Measurements from ENCODE around the gene CACNA2D3.
"Not testable (repeated sequence)": the region's sequence is repeated elsewhere in the genome, so short reads cannot be mapped to it uniquely, and the experiment has no call there.

The CACNA2D3 gene

DNA sequence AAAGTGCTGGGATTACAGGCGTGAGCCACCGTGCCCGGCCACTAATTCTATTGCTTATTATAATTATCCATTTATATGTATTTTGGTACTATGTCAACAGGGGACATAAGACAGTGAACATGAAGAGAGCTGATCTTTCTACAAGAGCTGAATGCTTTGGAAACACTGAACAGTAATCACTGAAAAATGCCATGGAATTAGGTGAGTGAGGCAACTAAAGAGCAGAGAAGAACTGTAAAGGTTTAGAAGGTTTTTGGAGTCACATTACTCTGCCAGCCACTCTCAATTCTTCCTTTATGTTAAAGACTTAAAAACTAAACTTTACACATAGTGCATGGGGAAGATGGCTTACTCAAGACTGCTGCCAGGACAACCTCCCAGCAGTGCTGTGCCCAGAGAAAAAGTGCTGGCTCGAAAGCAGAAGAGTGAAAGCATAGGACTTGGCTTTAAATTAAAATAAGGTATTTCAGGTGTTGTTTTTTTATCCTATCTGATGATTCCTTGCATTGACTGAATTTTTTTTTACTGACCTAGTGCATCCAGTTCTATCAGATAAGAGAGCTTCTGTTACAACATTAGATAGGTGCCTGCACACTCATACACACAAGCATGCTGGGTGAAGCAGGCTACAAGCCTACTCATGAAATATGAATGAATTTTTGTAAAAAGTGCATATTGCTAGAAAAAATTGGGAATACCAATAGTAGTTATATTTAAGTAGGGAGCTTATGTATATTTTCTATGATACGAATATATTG lies 28.7 kb upstream of the CACNA2D3 start:
- no peak for DNase-seq (ENCODE audit: low read depth, low spot score)
- no peak for TF ChIP-seq FOXP2 (optimal IDR thresholded peaks at IDR 0.05; ENCODE audit: control extremely low read depth, extremely low read length, insufficient read depth)
- TF ChIP-seq EZH2 (IDR thresholded peaks at IDR 0.05) = no peak
- no peak for TF ChIP-seq POLR2AphosphoS5 (IDR thresholded peaks at IDR 0.05; ENCODE audit: borderline replicate concordance, low read depth, low read length)
- H3K27ac ChIP-seq = no peak overlapping the region
- no peak overlapping the region for H3K4me3 ChIP-seq
- H3K36me3 ChIP-seq (ENCODE audit: insufficient read depth, low read length) = no peaks in the 10 kb centered on the region
- H3K9ac ChIP-seq (ENCODE audit: insufficient read length) = no peak overlapping the region
- H3K9me3 ChIP-seq (ENCODE audit: low read depth, low read length) = no peaks in the 10 kb centered on the region

DNA sequence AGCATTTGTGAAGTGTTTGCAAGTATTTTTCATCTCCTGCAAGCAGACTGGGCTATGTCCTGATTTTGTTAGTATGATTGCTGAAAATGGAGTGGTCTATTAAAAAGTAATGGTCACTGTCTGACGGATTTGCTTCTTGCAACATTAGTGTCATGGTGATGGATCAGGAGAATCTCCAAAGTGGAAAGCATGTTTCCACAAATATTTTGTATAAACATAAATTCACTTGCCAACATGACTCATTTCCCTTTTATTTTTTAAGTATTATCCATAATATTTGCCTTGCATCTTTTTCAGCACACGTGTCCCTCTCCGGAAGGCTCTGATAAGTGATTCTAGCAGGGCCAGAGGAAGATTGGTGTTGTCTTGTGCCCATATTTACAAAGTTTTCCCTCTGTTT lies 27.4 kb upstream of the CACNA2D3 start:
- H3K9ac ChIP-seq (ENCODE audit: insufficient read length) = no peak overlapping the region
- DNase-seq (ENCODE audit: low read depth, low spot score) = no peak
- H3K36me3 ChIP-seq (ENCODE audit: insufficient read depth, low read length) = no peaks in the 10 kb centered on the region
- H3K9me3 ChIP-seq (ENCODE audit: low read depth, low read length) = no peaks in the 10 kb centered on the region
- TF ChIP-seq POLR2AphosphoS5 (IDR thresholded peaks at IDR 0.05; ENCODE audit: borderline replicate concordance, low read depth, low read length) = no peak
- TF ChIP-seq FOXP2 (optimal IDR thresholded peaks at IDR 0.05; ENCODE audit: control extremely low read depth, extremely low read length, insufficient read depth) = no peak
- no peak for TF ChIP-seq EZH2 (IDR thresholded peaks at IDR 0.05)
- no peak overlapping the region for H3K27ac ChIP-seq
- H3K4me3 ChIP-seq = no peak overlapping the region

DNA sequence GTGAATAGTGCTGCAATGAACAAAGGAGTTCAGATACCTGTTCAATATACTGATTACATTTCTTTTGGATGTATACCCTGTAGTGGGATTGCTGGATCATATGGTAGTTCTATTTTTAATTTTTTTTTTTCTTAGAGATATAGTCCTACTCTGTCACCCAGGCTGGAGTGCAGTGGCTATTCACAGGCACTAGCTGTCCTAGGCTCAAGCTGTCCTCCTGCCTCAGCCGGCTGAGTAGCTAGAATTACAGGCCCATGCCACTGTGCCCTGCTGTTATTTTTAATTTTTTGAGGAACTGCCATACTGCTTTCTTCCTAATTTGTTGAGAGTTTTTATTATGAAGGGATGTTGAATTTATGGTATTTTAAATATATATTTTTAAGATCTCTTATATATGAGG lies 23.0 kb upstream of the CACNA2D3 start:
- TF ChIP-seq FOXP2 (optimal IDR thresholded peaks at IDR 0.05; ENCODE audit: control extremely low read depth, extremely low read length, insufficient read depth) (no peak), POLR2AphosphoS5 (IDR thresholded peaks at IDR 0.05; ENCODE audit: borderline replicate concordance, low read depth, low read length) (no peak), EZH2 (IDR thresholded peaks at IDR 0.05) (no peak)
- H3K36me3 ChIP-seq (ENCODE audit: insufficient read depth, low read length) = no peaks in the 10 kb centered on the region
- no peak overlapping the region for H3K9ac ChIP-seq (ENCODE audit: insufficient read length)

DNA sequence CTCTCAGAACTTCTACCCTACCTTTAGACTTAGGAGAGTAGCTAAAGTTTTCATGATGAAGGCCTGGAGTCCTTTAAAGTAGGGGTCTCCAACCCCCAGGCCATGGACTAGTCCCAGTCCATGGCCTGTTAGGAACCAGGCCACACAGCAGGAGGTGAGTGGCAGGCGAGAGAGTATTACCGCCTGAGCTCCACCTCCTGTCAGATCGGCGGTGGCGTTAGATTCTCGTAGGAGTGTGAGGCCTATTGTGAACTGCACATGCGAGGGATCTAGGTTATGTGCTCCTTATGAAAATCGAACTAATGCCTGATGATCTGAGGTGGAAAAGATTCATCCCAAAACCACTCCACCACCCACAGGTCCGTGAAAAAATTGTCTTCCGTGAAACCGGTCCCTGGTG lies 18.3 kb upstream of the CACNA2D3 start:
- Histone ChIP-seq H3K27ac (no peak overlapping the region), H3K9me3 (ENCODE audit: low read depth, low read length) (no peaks in the 10 kb centered on the region), H3K36me3 (ENCODE audit: insufficient read depth, low read length) (no peaks in the 10 kb centered on the region), H3K4me3 (no peak overlapping the region), H3K9ac (ENCODE audit: insufficient read length) (no peak overlapping the region)
- TF ChIP-seq POLR2AphosphoS5 (IDR thresholded peaks at IDR 0.05; ENCODE audit: borderline replicate concordance, low read depth, low read length) = no peak
- TF ChIP-seq FOXP2 (optimal IDR thresholded peaks at IDR 0.05; ENCODE audit: control extremely low read depth, extremely low read length, insufficient read depth) = no peak
- no peak for TF ChIP-seq EZH2 (IDR thresholded peaks at IDR 0.05)
- DNase-seq (ENCODE audit: low read depth, low spot score) = no peak

More for the DNA sequence above, 23.0 kb upstream of the CACNA2D3 start:
- H3K27ac ChIP-seq = no peak overlapping the region
- no peak overlapping the region for H3K4me3 ChIP-seq
- H3K9me3 ChIP-seq (ENCODE audit: low read depth, low read length) = no peaks in the 10 kb centered on the region
- DNase-seq (ENCODE audit: low read depth, low spot score) = no peak

DNA sequence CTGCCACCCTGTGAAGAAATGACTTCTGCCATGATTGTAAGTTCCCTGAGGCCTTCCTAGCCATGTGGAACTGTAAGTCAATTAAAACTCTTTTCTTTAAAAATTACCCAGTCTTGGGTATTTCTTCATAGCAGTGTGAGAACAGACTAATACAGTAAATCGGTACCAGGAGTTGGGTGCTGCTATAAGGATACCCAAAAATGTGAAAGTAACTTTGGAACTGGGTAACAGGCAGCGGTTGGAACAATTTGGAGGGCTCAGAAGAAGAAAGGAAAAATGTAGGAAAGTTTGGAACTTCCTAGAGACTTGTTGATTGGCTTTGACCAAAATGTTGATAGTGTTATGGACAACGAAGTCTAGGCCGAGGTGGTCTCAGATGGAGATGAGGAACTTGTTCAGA lies 6.2 kb upstream of the CACNA2D3 start:
- not testable (repeated sequence) for H3K27ac ChIP-seq; H3K9ac ChIP-seq (ENCODE audit: insufficient read length); DNase-seq (ENCODE audit: low read depth, low spot score); H3K4me3 ChIP-seq; H3K36me3 ChIP-seq (ENCODE audit: insufficient read depth, low read length); H3K9me3 ChIP-seq (ENCODE audit: low read depth, low read length)

DNA sequence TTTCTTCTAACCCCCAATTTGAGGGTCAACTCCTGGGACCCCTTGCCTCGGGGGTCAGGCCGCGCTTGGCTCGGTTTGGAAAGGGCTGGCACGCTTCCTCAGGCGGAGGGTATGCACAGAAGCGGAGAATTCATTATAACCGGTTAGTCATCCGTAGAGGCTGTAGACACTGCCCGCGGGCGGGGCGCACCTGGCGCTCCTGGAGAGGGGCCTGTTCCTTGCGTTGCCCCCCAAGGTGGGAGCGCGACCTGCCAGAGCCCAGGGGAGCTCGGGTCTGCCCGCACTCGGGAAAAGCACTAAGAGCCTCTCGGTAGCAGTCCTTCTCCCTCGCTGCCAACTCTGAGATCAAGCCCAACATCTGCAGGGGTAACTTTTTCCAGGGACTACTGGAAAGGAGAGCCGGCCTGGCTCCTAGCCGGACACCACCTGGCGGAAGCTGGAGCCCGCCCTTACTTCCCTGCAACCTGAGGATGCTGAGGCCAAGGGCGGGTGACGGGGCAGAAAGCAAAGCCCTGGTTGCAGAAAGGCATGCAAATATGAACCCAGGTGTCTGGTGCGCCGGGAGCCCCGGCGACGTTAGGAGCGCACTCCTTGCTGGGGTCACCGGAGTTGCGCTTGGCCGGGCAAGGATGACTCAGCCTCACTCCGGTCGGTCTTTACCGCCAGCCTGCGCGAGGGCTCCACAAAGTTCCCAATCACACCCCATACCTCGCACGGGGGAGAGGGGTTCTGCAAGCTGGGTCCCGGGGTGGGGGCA lies 1.5 kb upstream of the CACNA2D3 start:
- H3K36me3 ChIP-seq (ENCODE audit: insufficient read depth, low read length) = no peaks in the 10 kb centered on the region
- DNase-seq (ENCODE audit: low read depth, low spot score) = no peak
- no peak overlapping the region for H3K9ac ChIP-seq (ENCODE audit: insufficient read length)
- no peak overlapping the region for H3K27ac ChIP-seq
- H3K4me3 ChIP-seq = no peak overlapping the region
- H3K9me3 ChIP-seq (ENCODE audit: low read depth, low read length) = no peaks in the 10 kb centered on the region
- TF ChIP-seq FOXP2 (optimal IDR thresholded peaks at IDR 0.05; ENCODE audit: control extremely low read depth, extremely low read length, insufficient read depth) (no peak), POLR2AphosphoS5 (IDR thresholded peaks at IDR 0.05; ENCODE audit: borderline replicate concordance, low read depth, low read length) (no peak), EZH2 (IDR thresholded peaks at IDR 0.05) (no peak)

DNA sequence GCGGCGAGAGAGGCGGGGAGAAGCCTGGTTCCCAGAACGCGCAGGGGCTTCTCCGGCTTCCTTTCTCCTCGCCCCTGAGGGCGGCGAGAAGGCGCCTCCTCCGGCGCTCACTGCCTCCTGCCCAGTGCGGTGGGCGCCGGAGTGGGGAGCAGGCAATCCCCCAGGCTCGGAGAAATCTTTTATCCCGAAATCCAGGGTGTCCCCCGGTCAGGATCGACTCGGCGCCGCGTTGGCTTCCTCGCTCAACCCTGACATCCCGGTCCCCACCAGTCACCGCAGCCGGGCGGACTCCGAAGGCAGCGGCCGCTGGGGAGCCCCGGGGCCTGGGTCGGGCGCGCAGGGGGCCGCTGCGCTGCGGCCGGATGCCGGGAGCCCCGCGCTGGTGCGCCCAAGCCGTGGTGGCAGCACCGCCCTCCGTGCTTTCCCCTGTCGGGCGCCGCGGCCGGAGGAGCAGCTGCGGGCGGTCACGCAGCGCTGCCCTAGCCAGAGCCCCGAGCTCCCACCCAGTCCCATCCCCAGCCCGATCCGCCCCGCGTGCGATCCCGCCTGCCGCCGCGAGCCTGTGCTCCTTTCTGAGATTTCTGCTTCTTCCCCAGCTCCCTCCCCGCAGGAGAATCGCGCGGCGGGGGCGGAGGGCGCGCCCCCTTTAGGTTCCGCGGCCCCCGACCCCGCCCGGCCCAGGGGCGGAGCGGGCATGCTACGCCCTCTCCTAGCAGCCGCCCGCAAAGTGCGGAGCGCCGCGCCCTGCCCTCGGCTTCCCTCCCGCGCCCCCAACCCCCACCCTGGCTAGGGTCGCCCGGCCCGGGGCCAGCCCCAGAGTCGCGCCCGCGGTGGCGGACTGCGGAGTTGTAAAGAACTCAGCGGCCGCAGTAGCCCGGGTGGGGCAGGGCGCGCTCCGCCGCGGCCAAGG lies 683 bp upstream of the CACNA2D3 start:
- DNase-seq (ENCODE audit: low read depth, low spot score) = no peak
- TF ChIP-seq EZH2 (IDR thresholded peaks at IDR 0.05) = no peak
- no peak for TF ChIP-seq POLR2AphosphoS5 (IDR thresholded peaks at IDR 0.05; ENCODE audit: borderline replicate concordance, low read depth, low read length)
- no peak for TF ChIP-seq FOXP2 (optimal IDR thresholded peaks at IDR 0.05; ENCODE audit: control extremely low read depth, extremely low read length, insufficient read depth)
- H3K36me3 ChIP-seq (ENCODE audit: insufficient read depth, low read length) = no peaks in the 10 kb centered on the region
- H3K4me3 ChIP-seq = no peak overlapping the region
- no peaks in the 10 kb centered on the region for H3K9me3 ChIP-seq (ENCODE audit: low read depth, low read length)
- no peak overlapping the region for H3K9ac ChIP-seq (ENCODE audit: insufficient read length)
- H3K27ac ChIP-seq = no peak overlapping the region
